Hepatocyte (in vitro differentiated cells): Measurements from ENCODE around the gene GPR183. TPM values are rescaled to one million over a fixed set of nuclear protein-coding genes. Genes with fewer than 3 reads are reported as not detected.
"Not testable (repeated sequence)": the region's sequence is repeated elsewhere in the genome, so short reads cannot be mapped to it uniquely, and the experiment has no call there.

Source experiments
- DNase-seq: peaks from one replicate; pipeline ENCODE4 v3.0.0-alpha.2; 2016; ENCODE audit warnings: low spot score
- H2AFZ ChIP-seq: fragments of 200-600 bp; sonication (generic); 2 replicates; pipeline ENCODE4 v1.6.0; 2016; ENCODE audit warnings: antibody characterized with exemption, mild to moderate bottlenecking
- H3K27ac ChIP-seq: fragments of 200-600 bp; sonication (generic); 2 replicates; pipeline ENCODE4 v1.5.1; 2016; ENCODE audit warnings: mild to moderate bottlenecking
- H3K27me3 ChIP-seq: fragments of 200-600 bp; sonication (generic); 2 replicates; pipeline ENCODE4 v1.6.1; 2016
- H3K36me3 ChIP-seq: fragments of 200-600 bp; sonication (generic); replicated peaks from 2 replicates; pipeline ENCODE4 v1.5.1; 2016; ENCODE audit warnings: low read depth; ENCODE audit not compliant: insufficient read depth
- H3K4me1 ChIP-seq: fragments of 200-600 bp; sonication (generic); 2 replicates; pipeline ENCODE4 v1.5.1; 2016; ENCODE audit warnings: mild to moderate bottlenecking, moderate library complexity; ENCODE audit not compliant: insufficient read depth
- H3K4me2 ChIP-seq: fragments of 200-600 bp; sonication (generic); 2 replicates; pipeline ENCODE4 v1.6.0; 2016
- H3K4me3 ChIP-seq: fragments of 200-600 bp; sonication (generic); 2 replicates; pipeline ENCODE4 v1.5.1; 2016; ENCODE audit warnings: mild to moderate bottlenecking
- H3K79me2 ChIP-seq: fragments of 200-600 bp; sonication (generic); 2 replicates; pipeline ENCODE4 v1.6.0; 2017; ENCODE audit warnings: mild to moderate bottlenecking
- H3K9me2 ChIP-seq: fragments of 200-600 bp; sonication (generic); replicated peaks from 2 replicates; pipeline ENCODE4 v1.6.0; 2017; ENCODE audit warnings: mild to moderate bottlenecking; ENCODE audit not compliant: insufficient read depth
- H3K9me3 ChIP-seq: fragments of 200-600 bp; sonication (generic); 2 replicates; pipeline ENCODE4 v1.5.1; 2016; ENCODE audit warnings: low read depth, mild to moderate bottlenecking
- H4K20me1 ChIP-seq: fragments of 200-600 bp; sonication (generic); 2 replicates; pipeline ENCODE4 v1.6.0; 2016; ENCODE audit warnings: mild to moderate bottlenecking; ENCODE audit not compliant: insufficient read depth, poor library complexity, severe bottlenecking
- CTCF ChIP-seq: fragments of 200-600 bp; sonication (generic); IDR thresholded peaks from 2 replicates; pipeline ENCODE4 v1.5.1; 2016; ENCODE audit warnings: antibody characterized with exemption, mild to moderate bottlenecking; ENCODE audit not compliant: poor library complexity
- EZH2 ChIP-seq: fragments of 200-600 bp; sonication (generic); IDR thresholded peaks from 2 replicates; pipeline ENCODE4 v1.6.1; 2016; ENCODE audit warnings: antibody characterized with exemption, mild to moderate bottlenecking, borderline replicate concordance
- EZH2phosphoT487 ChIP-seq: fragments of 200-600 bp; sonication (generic); IDR thresholded peaks from one replicate; pipeline ENCODE4 v1.6.1; 2018; ENCODE audit warnings: antibody characterized with exemption, mild to moderate bottlenecking, low read depth, moderate library complexity; ENCODE audit not compliant: unreplicated experiment, severe bottlenecking
- WGBS: methylation state at CpG from one replicate; pipeline ENCODE4 v1.1.6; 2016; ENCODE audit warnings: low lambda C conversion rate; ENCODE audit errors: missing lambda C conversion rate; 5-methylcytosine and 5-hydroxymethylcytosine counted together
- polyA plus RNA-seq: library from polyadenylated mRNA; unstranded; fragments of >200 nt; fragmentation: Nextera tagmentation; extraction: Ambion mirVana; gene quantifications from 2 replicates; pipeline ENCODE4 v1.2.1, GENCODE V29; 2016
- total RNA-seq: library from RNA; depleted of rRNA; stranded (reverse); fragments of >200 nt; gene quantifications from 2 replicates; pipeline ENCODE4 v1.2.3, GENCODE V29; 2014

Gene GPR183
- total and polyA plus RNA-seq, 2 experiments from 2014 or later = 1.4 to 5.2 TPM

DNA sequence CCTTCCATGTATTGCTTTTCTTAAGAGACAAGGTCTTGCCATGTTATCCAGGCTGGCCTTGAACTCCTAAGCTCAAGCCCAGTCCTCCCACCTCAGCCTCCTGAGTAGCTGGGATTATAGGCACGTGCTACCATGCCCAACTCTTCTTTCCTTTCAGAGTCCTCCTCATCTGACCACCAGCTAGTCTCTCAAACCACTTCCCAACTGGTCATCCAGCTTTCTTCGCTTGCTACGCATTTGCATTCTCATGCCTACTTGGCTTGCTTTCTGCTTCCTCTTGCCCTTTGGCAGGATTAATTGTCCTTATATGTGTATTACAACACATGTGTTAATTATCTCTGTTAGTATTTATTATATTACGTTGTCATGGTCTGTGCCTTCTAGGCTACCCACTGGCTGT, 55.3 kb downstream of the GPR183 start:
- Histone ChIP-seq H4K20me1 (no peaks in the 10 kb centered on the region), H3K4me1 (no peaks in the 10 kb centered on the region), H3K4me2 (no peak overlapping the region), H3K27me3 (no peaks in the 10 kb centered on the region), H2AFZ (no peak overlapping the region), H3K4me3 (no peak overlapping the region), H3K9me2 (no peaks in the 10 kb centered on the region), H3K79me2 (peaks cover 6% of the 10 kb centered on the region), H3K9me3 (no peaks in the 10 kb centered on the region), H3K27ac (no peak overlapping the region), H3K36me3 (no peaks in the 10 kb centered on the region)
- TF ChIP-seq CTCF (no peak), EZH2 (no peak), EZH2phosphoT487 (no peak)
- 88% methylated on average over 4 of the region's 4 CpGs for WGBS
- no peak for DNase-seq

GRCh38 chr13:99250982-99251825, 56.0 kb downstream of the GPR183 start:
- 96% methylated on average over 5 of the region's 5 CpGs for WGBS
- H2AFZ ChIP-seq = no peak overlapping the region
- H3K36me3 ChIP-seq = no peaks in the 10 kb centered on the region
- no peak for DNase-seq
- no peaks in the 10 kb centered on the region for H3K9me2 ChIP-seq
- H3K4me3 ChIP-seq = no peak overlapping the region
- no peak overlapping the region for H3K27ac ChIP-seq
- H4K20me1 ChIP-seq = no peaks in the 10 kb centered on the region
- no peaks in the 10 kb centered on the region for H3K27me3 ChIP-seq
- TF ChIP-seq EZH2phosphoT487 (no peak), CTCF (no peak), EZH2 (no peak)
- no peak overlapping the region for H3K4me2 ChIP-seq
- H3K79me2 ChIP-seq = peaks cover 6% of the 10 kb centered on the region
- no peaks in the 10 kb centered on the region for H3K9me3 ChIP-seq
- no peaks in the 10 kb centered on the region for H3K4me1 ChIP-seq

DNA sequence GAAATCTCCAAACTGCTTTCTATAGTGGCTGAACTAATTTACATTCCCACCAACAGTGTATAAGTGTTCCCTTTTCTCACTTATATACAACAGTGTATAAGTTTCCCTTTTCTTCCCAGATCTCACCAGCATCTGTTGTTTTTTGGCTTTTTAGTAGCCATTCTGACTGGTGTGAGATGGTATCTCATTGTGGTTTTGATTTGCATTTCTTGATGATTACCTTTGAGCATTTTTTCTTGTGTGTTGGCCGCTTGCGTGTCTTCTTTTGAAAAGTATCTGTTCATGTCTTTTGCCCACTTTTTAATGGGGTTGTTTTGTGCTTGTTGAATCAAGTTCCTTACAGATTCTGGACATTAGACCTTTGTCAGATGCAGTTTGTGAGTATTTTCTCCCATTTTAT, 57.6 kb downstream of the GPR183 start:
- 91% methylated on average over 2 of the region's 2 CpGs for WGBS

GRCh38 chr13:99249178-99249577, 58.0 kb downstream of the GPR183 start:
- H3K9me3 ChIP-seq, H3K36me3 ChIP-seq, H3K27me3 ChIP-seq, H3K4me1 ChIP-seq, H3K79me2 ChIP-seq, DNase-seq, H3K9me2 ChIP-seq, H3K4me2 ChIP-seq, H4K20me1 ChIP-seq, H3K27ac ChIP-seq, H2AFZ ChIP-seq, H3K4me3 ChIP-seq: not testable (repeated sequence)
- 79% methylated on average over 3 of the region's 3 CpGs for WGBS

More for the DNA sequence above, 57.6 kb downstream of the GPR183 start:
- not testable (repeated sequence) for H3K4me2 ChIP-seq, H3K27me3 ChIP-seq, H3K9me2 ChIP-seq, H3K36me3 ChIP-seq, H4K20me1 ChIP-seq, H3K79me2 ChIP-seq, H2AFZ ChIP-seq, H3K4me3 ChIP-seq, DNase-seq, H3K4me1 ChIP-seq, H3K9me3 ChIP-seq, H3K27ac ChIP-seq
